NCI-H524 treated with DMSO at 0.1 percent for 48 hours (cell line): ENCODE results near the gene ANKRD65.
"Not testable (repeated sequence)": the region's sequence is repeated elsewhere in the genome, so short reads cannot be mapped to it uniquely, and the experiment has no call there.

Experiments
- DNase-seq: peaks from one replicate; lab custom pipeline; 2025; lab: John Stamatoyannopoulos, UW

ANKRD65 gene

GRCh38 chr1:1415751-1416150 is 5.3 kb downstream of the ANKRD65 start:
- no peak for DNase-seq

GRCh38 chr1:1412311-1412902 is 8.7 kb downstream of the ANKRD65 start:
- not testable (repeated sequence) for DNase-seq

GRCh38 chr1:1411626-1412025 is 9.4 kb downstream of the ANKRD65 start:
- no peak for DNase-seq

- not testable (repeated sequence) for DNase-seq
These were observed 10.8 kb downstream of the ANKRD65 start for GRCh38 chr1:1410238-1410637.

- no peak for DNase-seq
These were observed 13.3 kb downstream of the ANKRD65 start for GRCh38 chr1:1407636-1408318.

- peak; percentile 60 for DNase-seq
These were observed 14.0 kb downstream of the ANKRD65 start, which contains the start of gene MRPL20 for GRCh38 chr1:1406821-1407635. TSS of gene MRPL20 (minus strand) at chr1:1407293. CDS start at chr1:1407217, 76 bp downstream.

- DNase-seq: no peak
These were observed 14.8 kb downstream of the ANKRD65 start for GRCh38 chr1:1406101-1406820.

- DNase-seq: no peak
These were observed 17.4 kb downstream of the ANKRD65 start for GRCh38 chr1:1403653-1404052.

- not testable (repeated sequence) for DNase-seq
These were observed 18.1 kb downstream of the ANKRD65 start for GRCh38 chr1:1402901-1403392.

- no peak for DNase-seq
These were observed 18.8 kb downstream of the ANKRD65 start for GRCh38 chr1:1402072-1402900.

GRCh38 chr1:1401457-1402010 is 19.5 kb downstream of the ANKRD65 start:
- DNase-seq: no peak

GRCh38 chr1:1400576-1401456 is 20.3 kb downstream of the ANKRD65 start:
- DNase-seq: no peak

GRCh38 chr1:1399872-1400575 is 21.1 kb downstream of the ANKRD65 start:
- no peak for DNase-seq

GRCh38 chr1:1399187-1399871 is 21.7 kb downstream of the ANKRD65 start, which contains the start of gene CCNL2:
TSS of gene CCNL2 (minus strand) at chr1:1399335. CDS start at chr1:1399306, 29 bp downstream.
- DNase-seq: peak; percentile 55

GRCh38 chr1:1398677-1399186 is 22.3 kb downstream of the ANKRD65 start:
- DNase-seq: no peak

- no peak for DNase-seq
These were observed 23.1 kb downstream of the ANKRD65 start for GRCh38 chr1:1397839-1398523.

- no peak for DNase-seq
These were observed 25.9 kb downstream of the ANKRD65 start for GRCh38 chr1:1395166-1395565.

GRCh38 chr1:1394116-1394515 is 27.0 kb downstream of the ANKRD65 start:
- DNase-seq: no peak
